Left lobe of liver (tissue), 2 donors: ENCODE data around the gene DNAH11. TPM values are rescaled to one million over a fixed set of nuclear protein-coding genes. Genes with fewer than 3 reads are reported as not detected.
A peak's percentile ranks its signal among the peaks of the same experiment; 100 is the strongest.
"Not testable (repeated sequence)": the region's sequence is repeated elsewhere in the genome, so short reads cannot be mapped to it uniquely, and the experiment has no call there.

Source experiments
- ATAC-seq: fragments of 200-7000 bp; cut with Tn5 transposase; one replicate; pipeline ENCODE4 v1.9.1; 2020; ENCODE audit warnings: mild to moderate bottlenecking, moderate library complexity
- DNase-seq: peaks from one replicate; pipeline ENCODE4 v3.0.0-alpha.2; 2020; ENCODE audit warnings: low spot score
- total RNA-seq: library from RNA; stranded (reverse); gene quantifications from one replicate; pipeline ENCODE4 v1.2.1, GENCODE V29; 2021
- donor health status: DM: no; HTN: no; CAD: no; lungs with moderate emphysema.
- donor health status: DM: no; HTN: yes; CAD: no.

The DNAH11 gene, protein sequence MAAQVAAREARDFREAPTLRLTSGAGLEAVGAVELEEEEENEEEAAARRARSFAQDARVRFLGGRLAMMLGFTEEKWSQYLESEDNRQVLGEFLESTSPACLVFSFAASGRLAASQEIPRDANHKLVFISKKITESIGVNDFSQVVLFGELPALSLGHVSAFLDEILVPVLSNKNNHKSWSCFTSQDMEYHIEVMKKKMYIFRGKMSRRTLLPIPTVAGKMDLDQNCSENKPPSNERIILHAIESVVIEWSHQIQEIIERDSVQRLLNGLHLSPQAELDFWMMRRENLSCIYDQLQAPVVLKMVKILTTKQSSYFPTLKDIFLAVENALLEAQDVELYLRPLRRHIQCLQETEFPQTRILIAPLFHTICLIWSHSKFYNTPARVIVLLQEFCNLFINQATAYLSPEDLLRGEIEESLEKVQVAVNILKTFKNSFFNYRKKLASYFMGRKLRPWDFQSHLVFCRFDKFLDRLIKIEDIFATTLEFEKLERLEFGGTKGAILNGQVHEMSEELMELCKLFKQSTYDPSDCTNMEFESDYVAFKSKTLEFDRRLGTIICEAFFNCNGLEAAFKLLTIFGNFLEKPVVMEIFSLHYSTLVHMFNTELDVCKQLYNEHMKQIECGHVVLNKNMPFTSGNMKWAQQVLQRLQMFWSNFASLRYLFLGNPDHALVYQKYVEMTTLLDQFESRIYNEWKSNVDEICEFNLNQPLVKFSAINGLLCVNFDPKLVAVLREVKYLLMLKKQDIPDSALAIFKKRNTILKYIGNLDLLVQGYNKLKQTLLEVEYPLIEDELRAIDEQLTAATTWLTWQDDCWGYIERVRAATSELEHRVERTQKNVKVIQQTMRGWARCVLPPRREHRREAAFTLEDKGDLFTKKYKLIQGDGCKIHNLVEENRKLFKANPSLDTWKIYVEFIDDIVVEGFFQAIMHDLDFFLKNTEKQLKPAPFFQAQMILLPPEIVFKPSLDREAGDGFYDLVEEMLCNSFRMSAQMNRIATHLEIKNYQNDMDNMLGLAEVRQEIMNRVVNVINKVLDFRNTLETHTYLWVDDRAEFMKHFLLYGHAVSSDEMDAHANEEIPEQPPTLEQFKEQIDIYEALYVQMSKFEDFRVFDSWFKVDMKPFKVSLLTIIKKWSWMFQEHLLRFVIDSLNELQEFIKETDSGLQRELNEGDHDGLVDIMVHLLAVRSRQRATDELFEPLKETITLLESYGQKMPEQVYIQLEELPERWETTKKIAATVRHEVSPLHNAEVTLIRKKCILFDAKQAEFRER (N-terminal part only)
- 1.7 TPM for total RNA-seq

DNA sequence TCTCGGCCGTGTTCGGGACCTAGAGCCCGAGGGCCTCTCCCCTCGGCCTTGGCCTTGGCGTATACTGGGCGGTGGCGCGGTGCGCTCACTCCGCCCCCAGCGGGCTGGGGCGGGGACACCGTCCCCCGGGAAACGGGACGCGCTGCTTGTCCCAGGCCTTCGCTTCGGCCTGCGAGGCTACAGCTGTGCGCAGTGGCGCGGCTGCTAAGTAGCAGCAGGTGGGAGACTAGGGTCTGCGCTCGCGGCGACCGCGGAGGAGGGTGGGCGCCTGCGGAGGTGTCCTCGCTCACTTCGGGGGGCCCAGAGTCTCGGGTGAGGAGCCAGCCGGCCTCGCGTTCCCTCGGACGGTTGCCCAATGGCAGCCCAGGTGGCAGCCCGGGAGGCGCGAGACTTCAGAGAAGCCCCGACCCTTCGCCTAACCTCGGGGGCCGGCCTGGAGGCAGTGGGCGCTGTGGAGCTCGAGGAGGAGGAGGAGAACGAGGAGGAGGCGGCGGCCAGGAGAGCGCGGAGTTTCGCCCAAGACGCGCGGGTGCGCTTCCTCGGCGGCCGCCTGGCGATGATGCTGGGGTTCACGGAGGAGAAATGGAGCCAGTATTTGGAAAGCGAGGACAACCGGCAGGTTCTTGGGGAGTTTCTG is at the start of gene DNAH11:
Gene DNAH11, plus strand, starts transcription at position 149 of the 637 bp plus-strand sequence. Its CDS starts 207 bp downstream, at position 356.
- ATAC-seq (peak; percentile 99), DNase-seq (peak; percentile 81)

DNA sequence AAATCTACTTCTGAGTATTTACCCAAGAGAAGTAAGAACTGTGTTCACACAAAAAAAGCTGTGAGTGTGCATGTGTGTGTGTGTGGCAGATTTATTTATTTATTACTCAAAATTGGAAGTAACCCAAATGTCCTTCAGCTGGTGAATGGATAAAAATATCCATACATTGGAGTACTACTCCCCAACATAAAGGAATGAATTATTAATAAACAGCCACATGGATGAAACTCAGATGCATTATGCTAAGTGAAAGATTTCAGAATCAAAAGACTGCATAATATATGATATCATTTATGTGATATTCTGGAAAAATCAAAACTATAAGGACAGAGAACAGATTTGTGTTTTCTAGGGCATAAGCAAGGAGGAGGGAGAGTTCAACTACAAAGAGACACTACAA is 47.1 kb upstream of the DNAH11 start:
- DNase-seq (no peak), ATAC-seq (no peak)

DNA sequence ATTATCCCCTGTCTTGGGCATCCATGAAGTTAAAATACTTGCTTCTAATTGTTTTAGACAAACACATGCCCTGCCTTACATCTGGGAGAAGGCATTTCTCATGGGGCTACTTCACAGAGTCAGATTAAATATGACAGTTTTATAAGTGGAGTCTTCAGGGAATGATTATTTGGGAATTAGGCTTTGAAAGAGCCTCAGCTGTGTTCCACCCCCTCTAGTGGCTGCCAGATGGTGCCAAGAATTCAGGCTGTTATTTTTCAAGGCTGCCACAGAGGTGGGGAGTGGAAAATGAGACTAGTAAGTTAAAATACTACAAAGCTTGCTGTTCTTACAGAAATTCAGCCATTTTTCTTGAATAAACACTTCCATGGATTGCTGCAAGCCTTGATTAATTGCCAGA is 45.8 kb upstream of the DNAH11 start:
- ATAC-seq (no peak), DNase-seq (no peak)

DNA sequence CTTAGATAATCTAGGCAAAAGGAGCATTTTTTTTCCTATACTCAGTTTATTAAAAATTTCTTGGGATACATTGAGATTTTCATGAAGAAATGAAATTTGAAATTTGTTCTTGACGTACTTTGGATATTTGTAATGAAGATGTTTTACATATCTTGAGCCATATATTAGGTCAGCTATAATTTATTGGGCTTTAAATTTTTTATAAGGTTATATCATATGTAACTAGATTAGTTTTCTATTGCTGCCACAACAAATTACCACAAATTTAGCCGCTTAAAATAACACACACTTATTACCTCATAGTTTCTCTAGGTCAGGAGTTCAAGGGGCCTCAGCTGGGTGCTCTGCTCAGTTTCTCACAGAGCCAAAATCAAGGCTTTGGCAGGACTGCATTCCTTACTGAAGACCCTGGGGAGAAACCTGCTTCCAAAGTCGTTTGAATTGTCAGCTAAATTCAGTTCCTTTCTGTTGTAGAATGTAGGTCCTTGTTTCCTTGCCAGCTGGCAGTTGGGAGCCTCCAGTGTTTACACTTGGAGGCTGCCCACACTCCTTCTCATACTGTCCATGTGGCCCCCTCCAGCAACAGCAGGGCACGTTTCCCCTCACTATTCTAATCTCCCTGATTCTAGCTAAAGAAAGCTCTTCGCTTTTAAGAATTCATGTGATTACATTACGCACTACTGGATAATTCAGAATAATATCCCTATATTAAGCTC is 42.6 kb upstream of the DNAH11 start:
- no peak for ATAC-seq
- no peak for DNase-seq

DNA sequence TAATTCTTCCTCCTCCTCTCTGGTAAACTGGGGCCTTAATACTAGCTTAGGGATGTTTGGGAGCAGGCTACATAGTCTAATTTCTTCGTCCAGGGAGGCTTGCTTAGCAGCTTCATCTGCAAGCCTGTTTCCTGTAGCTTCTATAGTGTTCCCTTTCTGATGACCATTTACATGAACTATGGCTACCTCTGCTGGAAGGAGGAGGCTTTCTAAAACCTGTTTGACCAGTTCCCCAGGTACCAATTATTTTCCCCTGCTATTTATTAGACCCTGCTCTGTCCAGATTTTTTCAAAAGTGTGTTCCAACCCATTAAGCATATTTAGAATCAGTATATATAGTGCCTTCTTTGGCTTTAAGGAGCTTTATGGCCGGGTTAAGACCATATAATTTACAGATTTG is 38.8 kb upstream of the DNAH11 start:
- DNase-seq = no peak
- no peak for ATAC-seq

DNA sequence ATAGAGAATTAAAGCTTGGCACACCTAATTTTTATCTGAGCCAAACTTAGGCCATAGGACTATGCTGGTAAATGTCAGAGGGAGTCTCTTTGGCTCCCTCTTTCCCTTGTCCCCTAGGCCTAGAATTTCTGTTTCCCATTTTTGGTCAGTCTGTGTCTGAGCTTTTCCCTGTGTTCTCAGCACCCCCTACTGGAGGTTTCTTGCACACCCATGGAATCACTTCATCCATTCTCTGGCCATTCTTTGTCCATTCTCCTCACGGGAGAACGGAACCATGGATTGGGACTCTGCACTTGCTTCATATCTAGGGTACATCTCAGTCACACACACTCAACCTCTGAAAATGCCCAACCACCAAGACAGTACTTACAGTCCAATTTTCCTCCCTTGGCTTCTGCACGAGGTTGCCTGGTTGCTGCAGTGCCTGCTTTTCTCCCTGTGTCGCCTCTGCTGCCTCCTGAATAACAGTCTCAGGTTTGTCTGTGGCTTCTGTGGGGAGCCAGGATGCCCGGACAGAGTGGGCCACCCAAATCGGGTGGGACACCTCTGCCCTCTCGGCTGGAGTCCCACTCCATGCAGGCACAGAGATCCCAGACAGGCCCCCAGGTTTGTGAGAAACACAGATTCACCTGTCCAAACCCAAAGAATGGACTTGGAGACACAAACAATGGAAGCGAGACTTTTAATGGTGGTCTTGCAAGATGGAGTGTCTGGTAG is 35.1 kb upstream of the DNAH11 start:
- ATAC-seq (peak; percentile 83), DNase-seq (peak; percentile 64)

DNA sequence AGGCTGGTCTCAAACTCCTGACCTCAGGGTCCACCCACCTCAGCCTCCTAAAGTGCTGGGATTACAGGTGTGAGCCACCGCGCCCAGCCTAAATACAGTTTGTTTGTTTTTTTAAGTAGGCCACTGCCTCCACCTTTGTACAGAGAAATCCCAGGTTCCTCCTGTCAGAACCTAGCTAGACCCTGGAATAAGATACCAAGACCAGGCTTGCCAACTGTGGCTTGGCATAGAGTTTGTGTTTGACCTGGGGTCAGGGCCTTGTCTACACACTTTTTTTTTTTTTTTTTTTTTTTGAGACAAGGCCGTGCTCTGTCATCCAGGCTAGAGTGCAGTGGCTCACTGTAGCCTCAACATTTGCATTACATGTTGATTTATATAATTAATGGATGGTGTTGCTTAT is 34.3 kb upstream of the DNAH11 start:
- DNase-seq (peak; percentile 85), ATAC-seq (peak; percentile 93)

DNA sequence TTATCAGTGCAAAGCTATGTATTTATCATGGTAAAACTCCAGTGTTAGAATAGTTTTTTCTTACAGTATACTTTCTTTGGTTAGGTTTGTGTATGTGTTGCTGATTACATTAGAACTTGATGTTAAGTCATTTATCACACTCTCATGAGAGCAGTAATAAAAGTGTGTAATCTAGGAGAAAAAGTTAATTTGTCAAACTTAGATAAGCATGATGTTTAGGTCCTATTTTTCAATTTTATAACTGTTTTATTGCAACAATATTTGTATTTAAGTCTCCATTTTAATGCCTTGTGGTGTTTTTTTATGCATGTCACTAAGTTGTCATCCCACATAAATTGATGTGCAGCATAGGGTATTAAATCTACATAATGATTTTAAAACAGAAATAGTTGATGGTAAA is 28.8 kb upstream of the DNAH11 start:
- DNase-seq = no peak

DNA sequence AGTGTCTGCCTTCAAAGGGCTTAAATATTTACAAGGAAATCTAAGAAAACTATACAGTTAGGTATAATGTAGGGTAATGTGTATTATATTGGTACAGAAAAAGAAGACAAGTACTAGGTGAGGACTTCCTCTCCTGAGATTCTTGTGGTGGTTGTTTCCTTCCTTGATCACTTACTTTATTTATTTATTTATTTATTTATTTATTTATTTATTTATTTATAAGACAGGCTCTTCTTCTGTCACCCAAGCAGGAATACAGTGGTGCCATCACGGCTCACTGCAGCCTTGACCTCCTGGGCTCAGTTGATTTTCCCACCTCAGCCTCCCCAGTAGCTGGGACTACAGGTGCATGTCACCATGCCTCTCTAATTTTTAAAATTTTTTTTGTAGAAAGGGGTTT is 18.2 kb upstream of the DNAH11 start:
- ATAC-seq (no peak), DNase-seq (no peak)

More for the DNA sequence above, 28.8 kb upstream of the DNAH11 start:
- ATAC-seq = no peak

DNA sequence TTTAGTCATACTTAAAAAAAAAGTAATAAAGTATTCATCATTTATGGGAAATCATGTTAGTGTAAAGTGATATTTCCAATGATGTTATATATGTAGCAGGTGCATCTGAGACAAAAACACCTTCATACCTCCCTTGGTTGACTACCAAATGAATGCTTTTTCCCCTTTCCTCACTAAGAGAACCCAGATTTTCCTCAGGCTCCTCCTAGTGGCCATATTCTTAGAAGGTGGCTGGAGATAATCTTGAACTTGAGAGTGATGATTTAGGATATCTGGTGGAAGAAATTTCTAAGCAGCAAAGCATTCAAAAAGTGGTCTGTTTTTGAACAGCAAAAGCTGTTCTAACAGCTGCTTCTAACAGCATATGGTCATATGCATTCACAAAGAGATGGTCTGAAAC is 16.8 kb upstream of the DNAH11 start:
- ATAC-seq (peak; percentile 52), DNase-seq (no peak)

DNA sequence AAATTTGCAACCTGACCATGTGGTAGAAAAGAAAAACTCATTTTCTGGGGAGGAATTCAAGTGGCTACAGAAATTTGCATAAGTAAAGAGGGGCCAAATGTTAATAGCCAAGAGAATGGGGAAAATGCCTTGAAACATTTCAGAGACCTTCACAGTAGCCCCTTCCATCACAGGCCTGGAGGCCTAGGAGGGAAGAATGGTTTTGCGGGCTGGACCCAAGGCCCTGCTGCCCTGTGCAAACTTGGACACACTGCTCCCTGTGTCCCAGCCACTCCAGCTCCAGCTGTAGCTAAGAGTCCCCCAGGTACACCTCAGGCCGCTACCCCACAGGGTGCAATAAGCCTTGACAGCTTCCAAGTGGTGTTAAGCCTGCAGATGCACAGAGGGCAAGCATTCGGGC is 16.4 kb upstream of the DNAH11 start:
- ATAC-seq = no peak
- DNase-seq = no peak

DNA sequence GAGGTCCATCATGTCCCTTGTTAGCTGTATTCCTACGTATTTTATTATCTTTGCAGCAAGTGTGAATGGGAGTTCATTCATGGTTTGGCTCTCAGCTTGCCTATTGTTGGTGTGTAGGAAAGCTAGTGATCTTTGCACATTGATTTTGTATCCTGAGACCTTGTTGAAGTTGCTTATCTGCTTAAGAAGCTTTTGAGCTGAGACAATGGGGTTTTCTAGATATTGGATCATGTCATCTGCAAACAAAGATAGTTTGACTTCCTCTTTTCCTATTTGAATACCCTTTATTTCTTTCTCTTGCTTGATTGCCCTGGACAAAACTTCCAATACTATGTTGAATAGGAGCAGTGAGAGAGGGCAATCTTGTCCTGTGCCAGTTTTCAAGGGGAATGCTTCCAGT is 10.4 kb upstream of the DNAH11 start:
- ATAC-seq = not testable (repeated sequence)

DNA sequence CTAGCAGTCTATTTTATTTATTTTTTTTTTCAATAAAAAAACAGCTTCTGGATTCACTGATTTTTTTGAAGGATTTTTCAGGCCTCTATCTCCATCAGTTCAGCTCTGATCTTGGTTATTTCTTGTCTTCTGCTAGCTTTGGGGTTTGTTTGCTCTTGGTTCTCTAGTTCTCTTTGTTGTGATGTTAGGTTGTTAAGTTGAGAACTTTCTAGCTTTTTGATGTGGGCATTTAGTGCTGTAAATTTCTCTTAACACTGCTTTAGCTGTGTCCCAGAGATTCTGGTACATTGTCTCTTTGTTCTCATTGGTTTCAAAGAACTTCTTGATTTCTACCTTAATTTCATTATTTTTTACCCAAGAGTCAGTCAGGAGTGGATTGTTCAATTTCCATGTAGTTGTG is 9.2 kb upstream of the DNAH11 start:
- not testable (repeated sequence) for ATAC-seq, DNase-seq

More for the DNA sequence above, 10.4 kb upstream of the DNAH11 start:
- DNase-seq = not testable (repeated sequence)

DNA sequence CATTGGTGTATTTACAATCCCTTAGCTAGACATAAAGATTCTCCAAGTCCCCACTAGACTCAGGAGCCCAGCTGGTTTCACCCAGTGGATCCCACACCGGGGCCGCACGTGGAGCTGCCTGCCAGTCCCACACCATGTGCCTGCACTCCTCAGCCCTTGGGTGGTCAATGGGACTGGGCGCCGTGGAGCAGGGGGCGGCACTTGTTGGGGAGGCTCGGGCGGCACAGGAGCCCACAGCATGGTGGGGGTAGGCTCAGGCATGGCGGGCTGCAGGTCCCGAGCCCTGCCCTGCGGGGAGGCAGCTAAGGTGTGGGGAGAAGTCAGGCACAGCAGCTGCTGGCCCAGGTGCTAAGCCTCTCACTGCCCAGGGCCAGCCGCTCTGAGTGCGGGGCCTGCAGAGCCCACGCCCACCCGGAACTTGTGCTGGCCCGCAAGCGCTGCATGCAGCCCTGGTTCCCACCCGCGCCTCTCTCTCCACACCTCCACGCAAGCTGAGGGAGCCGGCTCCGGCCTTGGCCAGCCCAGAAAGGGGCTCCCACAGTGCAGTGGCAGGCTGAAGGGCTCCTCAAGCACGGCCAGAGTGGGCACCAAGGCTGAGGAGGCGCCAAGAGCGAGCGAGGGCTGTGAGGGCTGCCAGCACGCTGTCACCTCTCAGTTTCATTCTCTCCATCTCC is 6.3 kb upstream of the DNAH11 start:
- not testable (repeated sequence) for ATAC-seq, DNase-seq

DNA sequence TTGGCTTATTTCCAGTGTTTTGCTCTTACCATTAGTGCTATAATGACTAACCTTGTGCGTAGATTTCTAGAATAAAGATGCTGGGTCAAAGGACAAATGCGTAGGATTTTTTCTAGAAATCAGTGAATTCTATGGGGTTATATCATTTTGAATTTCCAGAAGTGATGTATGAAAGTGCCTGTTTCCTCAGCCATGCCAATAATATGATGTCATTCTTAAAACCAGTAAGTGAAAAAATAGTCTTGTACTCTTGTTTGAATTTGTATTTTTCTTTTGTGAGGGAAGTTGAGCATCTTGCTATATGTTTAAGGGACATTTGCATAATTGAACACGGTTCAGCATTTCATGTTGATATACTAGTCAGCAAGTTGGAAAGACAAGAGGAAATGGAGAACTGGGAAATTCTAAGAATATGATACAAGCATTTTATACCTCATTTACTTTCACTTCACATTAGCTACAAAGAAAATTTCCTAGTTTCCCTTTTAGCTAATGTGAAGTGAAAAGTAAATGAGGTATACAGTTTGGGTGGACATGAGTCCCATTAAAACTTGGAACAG is 3.8 kb upstream of the DNAH11 start:
- DNase-seq (no peak), ATAC-seq (no peak)

DNA sequence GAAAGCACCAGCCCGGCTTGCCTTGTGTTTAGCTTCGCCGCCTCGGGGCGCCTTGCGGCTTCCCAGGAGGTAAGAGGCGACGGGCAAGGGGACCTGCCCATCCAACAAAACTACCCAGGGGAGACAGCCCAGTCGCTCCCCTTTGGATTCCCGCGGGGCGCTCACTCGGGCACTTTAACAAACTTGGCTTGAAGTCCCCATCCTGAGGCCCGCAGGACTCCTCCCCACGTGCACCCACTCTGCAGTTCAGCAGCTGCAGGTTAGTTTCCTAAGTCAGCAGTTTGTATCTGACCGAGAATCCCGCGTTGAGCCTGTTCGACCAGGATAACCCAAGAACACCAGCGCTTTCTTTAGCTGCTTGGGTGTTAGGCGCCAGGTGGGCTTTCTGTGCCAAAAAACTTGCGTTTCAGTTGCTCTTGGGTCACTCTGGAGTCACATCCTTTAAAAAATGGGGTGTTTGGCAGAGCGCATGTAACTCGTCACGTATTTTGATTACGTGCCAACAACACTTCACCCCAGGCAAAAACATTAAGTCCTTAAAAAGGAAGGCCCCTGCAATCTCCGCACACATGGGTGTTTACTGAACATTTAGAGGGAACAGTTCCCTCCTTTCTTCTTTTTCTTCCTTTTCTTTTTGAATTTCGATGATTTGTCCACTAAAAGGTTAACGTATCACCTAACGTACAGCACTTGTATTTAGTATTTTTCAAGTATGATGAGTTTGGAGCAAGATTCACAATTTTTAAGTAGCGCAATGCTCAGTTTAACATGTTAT is 876 bp downstream of the DNAH11 start:
- DNase-seq (peak; percentile 48), ATAC-seq (peak; percentile 62)

DNA sequence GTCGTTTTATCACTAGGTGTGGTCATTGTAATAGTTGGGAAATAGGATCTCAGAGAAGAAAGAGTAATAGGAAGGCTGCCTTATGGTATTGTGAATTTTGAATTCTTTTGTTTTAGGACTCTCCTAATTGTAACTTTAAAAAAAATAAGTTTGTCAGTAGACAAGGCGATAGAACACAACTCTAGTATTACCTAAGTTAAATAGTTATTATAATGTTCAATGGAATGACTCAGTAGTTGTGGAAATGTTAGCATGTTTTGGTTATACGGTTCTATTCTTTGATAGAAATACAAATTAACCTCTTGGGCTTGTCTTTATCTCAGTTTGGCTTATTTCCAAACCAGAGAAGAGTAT is 1.4 kb downstream of the DNAH11 start:
- DNase-seq (no peak), ATAC-seq (no peak)

DNA sequence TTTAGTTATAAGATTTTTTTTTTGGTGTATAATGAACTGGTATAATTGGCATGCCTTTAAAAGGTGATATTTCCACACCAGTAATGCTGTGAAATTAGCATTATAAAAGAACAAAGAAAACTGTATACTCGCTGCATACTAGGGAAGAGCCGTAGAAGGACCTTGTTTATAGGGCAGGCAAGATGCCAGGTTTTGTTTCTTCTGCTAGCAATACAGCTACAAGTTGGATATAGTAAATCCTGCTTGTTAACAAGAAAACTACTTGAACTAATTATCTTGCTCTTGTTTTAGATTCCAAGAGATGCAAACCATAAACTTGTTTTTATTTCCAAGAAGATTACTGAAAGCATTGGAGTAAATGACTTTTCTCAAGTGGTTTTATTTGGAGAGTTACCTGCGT is 1.9 kb downstream of the DNAH11 start:
- no peak for DNase-seq
- no peak for ATAC-seq
